ENCODE measurements around the gene SPRN. TPM values are rescaled to one million over a fixed set of nuclear protein-coding genes. Genes with fewer than 3 reads are reported as not detected.
"Not testable (repeated sequence)": the region's sequence is repeated elsewhere in the genome, so short reads cannot be mapped to it uniquely, and the experiment has no call there.

The SPRN gene, protein sequence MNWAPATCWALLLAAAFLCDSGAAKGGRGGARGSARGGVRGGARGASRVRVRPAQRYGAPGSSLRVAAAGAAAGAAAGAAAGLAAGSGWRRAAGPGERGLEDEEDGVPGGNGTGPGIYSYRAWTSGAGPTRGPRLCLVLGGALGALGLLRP
- total RNA-seq, result not detected
- polyA plus RNA-seq (ENCODE audit: insufficient read depth, low read depth, low replicate concordance), result not detected
- long read RNA-seq, donor 1, result 0 reads
- long read RNA-seq, donor 2, result 0 reads
- long read RNA-seq, donor 3, partial matches to known transcripts, result 0 of 1 reads
- long read RNA-seq, donor 3, other reads (novel, unspliced or antisense), result 0 of 1 reads
- long read RNA-seq, donor 4, result 0 reads
- long read RNA-seq, donor 5, result 0 reads
- long read RNA-seq, donor 6, result 0 reads
- long read RNA-seq, donor 7, result 0 reads
- long read RNA-seq, donor 8, result 0 reads
- long read RNA-seq, donor 9, result 0 reads
- long read RNA-seq, donor 10, result 0 reads

DNA sequence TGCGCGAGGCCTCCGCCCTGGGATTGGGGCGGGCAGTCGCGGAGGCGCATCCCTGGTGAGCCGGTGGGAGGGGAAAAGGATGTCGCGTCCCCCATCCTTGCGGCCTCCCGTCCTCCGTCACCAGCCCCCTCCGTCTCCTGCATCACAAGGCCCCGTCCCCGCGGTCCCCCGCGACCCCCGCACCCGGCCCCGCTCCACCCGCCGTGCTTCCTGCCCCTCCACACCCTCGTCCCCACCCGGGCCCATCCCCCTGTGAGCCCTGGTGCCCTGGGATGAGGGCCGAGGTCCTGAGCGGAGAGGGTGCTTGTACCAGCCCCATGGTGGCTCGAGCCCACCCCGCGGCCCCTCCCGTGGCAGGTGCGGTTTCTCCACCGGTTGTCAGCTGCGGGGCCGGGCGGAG, at the start of gene SPRN:
SPRN (minus strand) TSS at position 25 of the 400 bp plus-strand sequence. CDS start 944 bp downstream, outside the sequence.
- H3K27me3 ChIP-seq (ENCODE audit: control insufficient read depth, insufficient read depth, low read length); H3K4me3 ChIP-seq (ENCODE audit: low read length in 3 of 3); H3K9ac ChIP-seq (ENCODE audit: low read length in 3 of 3); intact Hi-C loops (cut with DNase I); H3K9me3 ChIP-seq (ENCODE audit: control insufficient read depth in 2 of 3, insufficient read depth in 1 of 3, low read length in 3 of 3); H3K4me1 ChIP-seq (ENCODE audit: control insufficient read depth in 2 of 3, insufficient read depth in 2 of 3, low read depth in 1 of 3, low read length in 3 of 3); H3K36me3 ChIP-seq (ENCODE audit: control insufficient read depth in 2 of 3, insufficient read depth in 3 of 3, low read length in 3 of 3); DNase-seq; H3K27ac ChIP-seq (ENCODE audit: low read depth in 2 of 2, low read length in 2 of 2); FAIRE-seq: not testable (repeated sequence)

DNA sequence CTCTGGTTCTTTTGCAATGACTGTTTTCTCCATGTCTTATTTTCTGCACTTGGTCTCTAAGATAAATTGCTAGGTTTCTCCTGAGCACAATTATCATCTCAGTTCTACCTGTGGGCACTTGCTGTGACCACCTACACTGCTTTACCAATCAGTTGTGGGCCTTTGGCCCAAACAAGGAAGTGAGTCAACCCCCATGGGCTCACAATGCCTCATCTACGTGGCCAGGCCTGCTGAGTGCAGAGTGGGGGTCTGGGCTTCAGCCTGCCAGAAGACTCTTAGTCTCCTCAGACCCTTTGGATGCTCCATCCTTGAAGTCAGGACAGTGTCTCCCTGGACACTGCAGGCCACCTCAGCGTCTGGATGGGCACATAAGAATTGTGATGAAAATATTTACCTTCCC, 49.6 kb upstream of the SPRN start:
- Histone ChIP-seq H3K36me3 (ENCODE audit: control insufficient read depth in 2 of 3, insufficient read depth in 3 of 3, low read length in 3 of 3) (peaks cover 0 to 3% (median 0%) of the 10 kb centered on the region in 3 donors), H3K4me1 (ENCODE audit: control insufficient read depth in 2 of 3, insufficient read depth in 2 of 3, low read depth in 1 of 3, low read length in 3 of 3) (no peaks in the 10 kb centered on the region), H3K27me3 (ENCODE audit: control insufficient read depth, insufficient read depth, low read length) (no peaks in the 10 kb centered on the region), H3K27ac (ENCODE audit: low read depth in 2 of 2, low read length in 2 of 2) (no peak overlapping the region), H3K9me3 (ENCODE audit: control insufficient read depth in 2 of 3, insufficient read depth in 1 of 3, low read length in 3 of 3) (no peaks in the 10 kb centered on the region), H3K4me3 (ENCODE audit: low read length in 3 of 3) (no peak overlapping the region), H3K9ac (ENCODE audit: low read length in 3 of 3) (no peak overlapping the region)
- TF ChIP-seq, protein P1, sequence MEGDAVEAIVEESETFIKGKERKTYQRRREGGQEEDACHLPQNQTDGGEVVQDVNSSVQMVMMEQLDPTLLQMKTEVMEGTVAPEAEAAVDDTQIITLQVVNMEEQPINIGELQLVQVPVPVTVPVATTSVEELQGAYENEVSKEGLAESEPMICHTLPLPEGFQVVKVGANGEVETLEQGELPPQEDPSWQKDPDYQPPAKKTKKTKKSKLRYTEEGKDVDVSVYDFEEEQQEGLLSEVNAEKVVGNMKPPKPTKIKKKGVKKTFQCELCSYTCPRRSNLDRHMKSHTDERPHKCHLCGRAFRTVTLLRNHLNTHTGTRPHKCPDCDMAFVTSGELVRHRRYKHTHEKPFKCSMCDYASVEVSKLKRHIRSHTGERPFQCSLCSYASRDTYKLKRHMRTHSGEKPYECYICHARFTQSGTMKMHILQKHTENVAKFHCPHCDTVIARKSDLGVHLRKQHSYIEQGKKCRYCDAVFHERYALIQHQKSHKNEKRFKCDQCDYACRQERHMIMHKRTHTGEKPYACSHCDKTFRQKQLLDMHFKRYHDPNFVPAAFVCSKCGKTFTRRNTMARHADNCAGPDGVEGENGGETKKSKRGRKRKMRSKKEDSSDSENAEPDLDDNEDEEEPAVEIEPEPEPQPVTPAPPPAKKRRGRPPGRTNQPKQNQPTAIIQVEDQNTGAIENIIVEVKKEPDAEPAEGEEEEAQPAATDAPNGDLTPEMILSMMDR (IDR thresholded peaks at IDR 0.05; ENCODE audit: borderline replicate concordance, extremely low read depth, insufficient read depth), result no peak
- FAIRE-seq, result no peak
- no peak for DNase-seq
- intact Hi-C loops (cut with DNase I), result no loop called here

DNA sequence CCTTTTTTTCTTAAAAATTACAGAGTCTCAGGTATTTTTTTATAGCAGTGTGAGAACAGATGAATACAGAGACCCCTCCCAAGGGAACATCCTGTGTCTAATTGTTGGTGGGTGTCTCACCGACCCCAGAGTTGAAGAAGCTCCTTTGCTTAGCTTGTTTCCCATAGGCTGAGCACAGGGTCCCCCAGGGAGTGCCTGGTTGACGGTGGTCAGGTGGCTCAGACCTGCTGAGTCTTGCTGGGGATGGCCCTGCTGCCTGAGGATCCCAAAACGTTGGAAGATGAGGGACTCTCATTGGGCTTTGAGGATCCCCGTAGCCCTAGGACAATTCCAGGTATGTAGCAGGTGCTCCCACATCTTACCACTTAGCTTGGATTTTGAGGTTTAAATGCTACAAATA, 48.8 kb upstream of the SPRN start:
- H3K4me1 ChIP-seq (ENCODE audit: control insufficient read depth in 2 of 3, insufficient read depth in 2 of 3, low read depth in 1 of 3, low read length in 3 of 3), result no peaks in the 10 kb centered on the region
- DNase-seq (no peak), FAIRE-seq (no peak)
- intact Hi-C loops (cut with DNase I), result no loop called here
- no peaks in the 10 kb centered on the region for H3K27me3 ChIP-seq (ENCODE audit: control insufficient read depth, insufficient read depth, low read length)
- no peak overlapping the region for H3K27ac ChIP-seq (ENCODE audit: low read depth in 2 of 2, low read length in 2 of 2)
- H3K9ac ChIP-seq (ENCODE audit: low read length in 3 of 3), result no peak overlapping the region
- no peak overlapping the region for H3K4me3 ChIP-seq (ENCODE audit: low read length in 3 of 3)
- peaks cover 0 to 3% (median 0%) of the 10 kb centered on the region in 3 donors for H3K36me3 ChIP-seq (ENCODE audit: control insufficient read depth in 2 of 3, insufficient read depth in 3 of 3, low read length in 3 of 3)
- TF ChIP-seq, protein P1 (IDR thresholded peaks at IDR 0.05; ENCODE audit: borderline replicate concordance, extremely low read depth, insufficient read depth), result no peak
- no peaks in the 10 kb centered on the region for H3K9me3 ChIP-seq (ENCODE audit: control insufficient read depth in 2 of 3, insufficient read depth in 1 of 3, low read length in 3 of 3)

DNA sequence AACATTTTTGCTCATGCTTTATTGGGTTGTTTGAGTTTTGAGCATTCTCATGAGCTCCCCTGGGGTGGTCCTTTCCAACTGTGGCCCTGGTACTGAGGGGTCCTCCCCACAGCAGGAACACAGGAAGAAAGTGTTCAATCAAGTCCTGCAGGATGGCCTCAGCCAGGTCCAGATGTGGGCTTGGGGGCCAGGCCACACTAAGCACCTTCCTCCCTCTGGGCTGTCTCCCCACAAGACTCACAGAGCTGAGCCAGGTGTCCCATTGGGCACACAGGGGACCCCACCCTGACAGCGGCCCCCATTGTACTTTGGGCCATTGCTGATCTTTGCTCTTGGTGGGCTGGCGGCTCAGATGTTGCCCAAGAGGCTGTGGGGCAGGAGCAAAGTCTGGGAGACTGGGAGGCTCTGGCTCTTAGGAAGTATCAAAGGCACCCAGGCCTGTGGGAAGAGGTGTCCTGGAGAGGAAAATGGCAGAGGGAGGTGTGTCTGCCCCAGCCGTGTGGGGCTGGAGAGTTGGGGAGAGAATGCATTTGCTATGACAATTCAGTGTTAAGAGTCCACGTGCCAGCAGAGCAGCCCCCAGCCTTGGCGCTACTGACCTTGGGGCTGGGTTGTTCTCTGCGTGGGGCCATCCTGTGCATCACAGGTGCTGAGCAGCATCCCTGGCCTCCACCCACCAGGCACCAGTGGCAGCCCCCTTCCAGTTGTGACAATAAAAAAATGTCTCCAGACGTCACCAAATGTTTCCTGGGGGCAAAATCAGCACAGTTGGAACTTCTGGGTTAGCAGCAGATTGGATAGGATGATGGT, 47.1 kb upstream of the SPRN start:
- intact Hi-C loops (cut with DNase I), result no loop called here
- TF ChIP-seq, protein P1 (IDR thresholded peaks at IDR 0.05; ENCODE audit: borderline replicate concordance, extremely low read depth, insufficient read depth), result no peak
- no peaks in the 10 kb centered on the region for H3K9me3 ChIP-seq (ENCODE audit: control insufficient read depth in 2 of 3, insufficient read depth in 1 of 3, low read length in 3 of 3)

DNA sequence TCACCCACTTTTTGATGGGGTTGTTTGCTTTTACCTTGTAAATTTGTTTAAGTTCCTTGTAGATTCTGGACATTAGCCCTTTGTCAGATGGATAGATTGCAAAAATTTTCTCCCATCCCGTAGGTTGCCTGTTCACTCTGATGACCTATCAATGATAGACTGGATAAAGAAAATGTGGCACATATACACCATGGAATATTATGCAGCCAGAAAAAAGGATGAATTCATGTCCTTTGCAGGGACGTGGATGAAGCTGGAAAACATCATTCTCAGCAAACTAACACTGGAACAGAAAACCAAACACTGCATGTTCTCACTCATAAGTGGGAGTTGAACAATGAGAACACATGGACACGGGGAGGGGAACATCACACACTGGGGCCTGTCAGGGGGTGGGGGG, 44.8 kb upstream of the SPRN start:
- H3K9me3 ChIP-seq (ENCODE audit: control insufficient read depth in 2 of 3, insufficient read depth in 1 of 3, low read length in 3 of 3); DNase-seq; intact Hi-C loops (cut with DNase I); H3K27ac ChIP-seq (ENCODE audit: low read depth in 2 of 2, low read length in 2 of 2); FAIRE-seq; H3K9ac ChIP-seq (ENCODE audit: low read length in 3 of 3); H3K36me3 ChIP-seq (ENCODE audit: control insufficient read depth in 2 of 3, insufficient read depth in 3 of 3, low read length in 3 of 3); H3K4me1 ChIP-seq (ENCODE audit: control insufficient read depth in 2 of 3, insufficient read depth in 2 of 3, low read depth in 1 of 3, low read length in 3 of 3); H3K4me3 ChIP-seq (ENCODE audit: low read length in 3 of 3); H3K27me3 ChIP-seq (ENCODE audit: control insufficient read depth, insufficient read depth, low read length): not testable (repeated sequence)

More for the DNA sequence above, 47.1 kb upstream of the SPRN start:
- Histone ChIP-seq H3K27me3 (ENCODE audit: control insufficient read depth, insufficient read depth, low read length) (no peaks in the 10 kb centered on the region), H3K36me3 (ENCODE audit: control insufficient read depth in 2 of 3, insufficient read depth in 3 of 3, low read length in 3 of 3) (peaks cover 0 to 7% (median 0%) of the 10 kb centered on the region in 3 donors), H3K4me3 (ENCODE audit: low read length in 3 of 3) (no peak overlapping the region), H3K9ac (ENCODE audit: low read length in 3 of 3) (no peak overlapping the region), H3K4me1 (ENCODE audit: control insufficient read depth in 2 of 3, insufficient read depth in 2 of 3, low read depth in 1 of 3, low read length in 3 of 3) (no peaks in the 10 kb centered on the region), H3K27ac (ENCODE audit: low read depth in 2 of 2, low read length in 2 of 2) (no peak overlapping the region)
- DNase-seq (no peak), FAIRE-seq (no peak)
